A673 (cell line): ENCODE measurements around the gene DNAL4.

ENCODE experiments used
- CTCF ChIP-seq: fragments of 300-800, 200-600 bp; sonication (generic); conservative IDR thresholded peaks from 2 replicates; pipeline ENCODE4 v1.5.1; 2017; ENCODE audit warnings: low read depth, mild to moderate bottlenecking, antibody characterized with exemption, low read length, moderate library complexity, mixed read lengths
- EZH2 ChIP-seq: fragments of 200-600 bp; sonication (generic); IDR thresholded peaks from 2 replicates; pipeline ENCODE4 v1.6.1; 2017; ENCODE audit warnings: borderline replicate concordance, low read depth, mild to moderate bottlenecking, mixed read lengths, antibody characterized with exemption, low read length; ENCODE audit not compliant: poor library complexity, severe bottlenecking

GRCh38 chr22:38784035-38784434, 9.9 kb downstream of the DNAL4 start:
- TF ChIP-seq CTCF (no peak), EZH2 (no peak)
